Measurements from ENCODE around the gene DPF1. TPM values are rescaled to one million over a fixed set of nuclear protein-coding genes. Genes with fewer than 3 reads are reported as not detected.

Gene DPF1
- total and polyA plus RNA-seq, 9 donors = 0.23 to 1.0 (median 0.35) TPM; not detected in 2

DNA sequence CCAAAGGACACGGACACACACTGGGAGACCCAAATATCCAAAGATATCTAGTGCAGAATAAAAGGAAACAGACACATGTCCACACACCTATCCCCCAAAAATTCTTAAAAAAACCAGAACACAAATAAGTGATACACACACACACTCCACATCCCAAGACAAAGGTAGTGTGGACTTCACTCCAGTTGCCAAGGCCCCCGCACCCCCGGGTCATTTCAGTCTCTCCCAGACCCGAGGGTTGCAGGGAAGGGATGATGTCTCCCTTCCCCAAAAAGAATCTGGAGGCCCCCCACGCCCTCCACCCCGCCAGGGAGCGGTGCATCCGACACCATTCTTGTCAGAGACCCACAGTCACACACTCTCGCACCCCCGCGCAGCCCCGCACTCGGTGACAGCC lies 407 bp downstream of the DPF1 start:
- H3K4me3 ChIP-seq = no peak overlapping the region
- intact Hi-C loops (cut with DNase I) = loop anchor here in 2 of 4 donors (10.0 kb wide), 2 partner anchors 79 to 319 kb away; partner anchors contain the start of genes SIPA1L3 (in 2 of the 2) and WDR87 (in 2 of the 2)
- WGBS, 3 donors = 5 to 6% (median 5%) methylated on average over 12 to 13 of the region's 13 CpGs
- no peak overlapping the region for H3K27ac ChIP-seq
- H3K4me1 ChIP-seq (ENCODE audit: insufficient read depth) = no peaks in the 10 kb centered on the region
- no peaks in the 10 kb centered on the region for H3K36me3 ChIP-seq
- no peak for DNase-seq
- TF ChIP-seq, protein P1, sequence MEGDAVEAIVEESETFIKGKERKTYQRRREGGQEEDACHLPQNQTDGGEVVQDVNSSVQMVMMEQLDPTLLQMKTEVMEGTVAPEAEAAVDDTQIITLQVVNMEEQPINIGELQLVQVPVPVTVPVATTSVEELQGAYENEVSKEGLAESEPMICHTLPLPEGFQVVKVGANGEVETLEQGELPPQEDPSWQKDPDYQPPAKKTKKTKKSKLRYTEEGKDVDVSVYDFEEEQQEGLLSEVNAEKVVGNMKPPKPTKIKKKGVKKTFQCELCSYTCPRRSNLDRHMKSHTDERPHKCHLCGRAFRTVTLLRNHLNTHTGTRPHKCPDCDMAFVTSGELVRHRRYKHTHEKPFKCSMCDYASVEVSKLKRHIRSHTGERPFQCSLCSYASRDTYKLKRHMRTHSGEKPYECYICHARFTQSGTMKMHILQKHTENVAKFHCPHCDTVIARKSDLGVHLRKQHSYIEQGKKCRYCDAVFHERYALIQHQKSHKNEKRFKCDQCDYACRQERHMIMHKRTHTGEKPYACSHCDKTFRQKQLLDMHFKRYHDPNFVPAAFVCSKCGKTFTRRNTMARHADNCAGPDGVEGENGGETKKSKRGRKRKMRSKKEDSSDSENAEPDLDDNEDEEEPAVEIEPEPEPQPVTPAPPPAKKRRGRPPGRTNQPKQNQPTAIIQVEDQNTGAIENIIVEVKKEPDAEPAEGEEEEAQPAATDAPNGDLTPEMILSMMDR (IDR thresholded peaks at IDR 0.05) = no peak
- TF ChIP-seq POLR2A (IDR thresholded peaks at IDR 0.05) = no peak
- no peak for TF ChIP-seq EP300 (IDR thresholded peaks at IDR 0.05)
- H3K27me3 ChIP-seq = no peaks in the 10 kb centered on the region
- H3K9me3 ChIP-seq = no peaks in the 10 kb centered on the region

GRCh38 chr19:38223119-38223523 lies 901 bp downstream of the DPF1 start:
- H3K36me3 ChIP-seq = no peaks in the 10 kb centered on the region
- TF ChIP-seq, protein P1 (IDR thresholded peaks at IDR 0.05) = no peak
- TF ChIP-seq EP300 (IDR thresholded peaks at IDR 0.05) = no peak
- TF ChIP-seq POLR2A (IDR thresholded peaks at IDR 0.05) = no peak
- no peak for DNase-seq
- no peaks in the 10 kb centered on the region for H3K27me3 ChIP-seq
- no peak overlapping the region for H3K27ac ChIP-seq
- no peaks in the 10 kb centered on the region for H3K9me3 ChIP-seq
- H3K4me1 ChIP-seq (ENCODE audit: insufficient read depth) = no peaks in the 10 kb centered on the region
- 86 to 89% (median 86%) methylated on average over 3 of the region's 3 CpGs for WGBS, 3 donors
- H3K4me3 ChIP-seq = no peak overlapping the region
- intact Hi-C loops (cut with DNase I) = loop anchor here in 2 of 4 donors (10.0 kb wide), 2 partner anchors 78 to 318 kb away; partner anchors contain the start of genes SIPA1L3 (in 2 of the 2) and WDR87 (in 2 of the 2)

DNA sequence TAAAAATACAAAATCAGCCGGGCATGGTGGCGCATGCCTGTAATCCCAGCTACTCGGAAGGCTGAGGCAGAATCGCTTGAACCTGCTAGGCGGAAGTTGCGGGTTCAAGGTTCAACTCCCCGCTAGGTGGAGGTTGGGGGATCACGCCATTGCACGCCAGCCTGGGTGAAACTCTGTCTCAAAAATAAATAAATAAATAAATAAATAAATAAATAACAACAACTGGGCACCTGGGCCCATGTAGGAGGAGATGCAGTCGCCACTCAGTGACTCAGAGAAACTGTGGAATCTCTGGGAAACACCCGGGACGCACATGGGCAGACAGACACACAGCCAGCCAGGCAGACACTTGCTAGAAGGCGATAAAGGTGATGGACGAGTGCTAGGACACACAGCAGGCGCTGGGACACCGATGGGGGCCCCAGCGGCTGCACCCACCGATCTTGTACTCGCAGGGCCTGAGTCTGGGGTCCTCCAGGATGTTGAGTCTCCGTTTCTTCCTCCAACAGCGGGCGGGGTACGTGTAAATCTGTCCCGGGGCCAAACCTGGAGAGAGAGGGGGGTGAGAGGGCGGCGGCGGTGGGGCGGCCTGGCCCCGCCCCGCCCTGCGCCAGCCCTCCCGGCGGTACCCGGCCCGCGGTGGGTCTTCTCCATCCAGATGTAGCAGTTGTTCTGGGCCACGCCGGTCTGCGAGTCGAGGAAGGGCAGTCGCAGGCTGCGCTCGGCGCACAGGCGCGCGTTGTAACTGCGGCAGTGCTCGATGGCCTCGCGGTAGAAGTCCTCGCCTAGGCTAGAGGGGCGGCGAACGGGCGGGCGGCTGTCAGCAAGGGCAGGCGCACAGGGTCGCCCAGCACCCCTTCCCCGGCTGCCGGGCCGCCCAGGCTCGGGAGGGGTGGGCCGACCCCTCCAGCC lies 1.8 kb downstream of the DPF1 start:
- Histone ChIP-seq H3K4me3 (no peak overlapping the region), H3K27ac (no peak overlapping the region), H3K36me3 (no peaks in the 10 kb centered on the region), H3K4me1 (ENCODE audit: insufficient read depth) (no peaks in the 10 kb centered on the region), H3K27me3 (no peaks in the 10 kb centered on the region), H3K9me3 (no peaks in the 10 kb centered on the region)
- intact Hi-C loops (cut with DNase I) = loop anchor here in 2 of 4 donors (10.0 kb wide), 2 partner anchors 77 to 317 kb away; partner anchors contain the start of genes SIPA1L3 (in 2 of the 2) and WDR87 (in 2 of the 2)
- no peak for DNase-seq
- TF ChIP-seq, protein P1 (IDR thresholded peaks at IDR 0.05) = no peak
- TF ChIP-seq POLR2A (IDR thresholded peaks at IDR 0.05) (no peak), EP300 (IDR thresholded peaks at IDR 0.05) (no peak)
- WGBS, 3 donors = 73 to 77% (median 73%) methylated on average over 62 to 64 of the region's 64 CpGs

- H3K36me3 ChIP-seq = no peaks in the 10 kb centered on the region
- no peaks in the 10 kb centered on the region for H3K27me3 ChIP-seq
- TF ChIP-seq, protein P1 (IDR thresholded peaks at IDR 0.05) = no peak
- TF ChIP-seq POLR2A (IDR thresholded peaks at IDR 0.05) = no peak
- no peak for TF ChIP-seq EP300 (IDR thresholded peaks at IDR 0.05)
- no peak overlapping the region for H3K27ac ChIP-seq
- no peaks in the 10 kb centered on the region for H3K9me3 ChIP-seq
- no peaks in the 10 kb centered on the region for H3K4me1 ChIP-seq (ENCODE audit: insufficient read depth)
- no peak overlapping the region for H3K4me3 ChIP-seq
- intact Hi-C loops (cut with DNase I) = loop anchor here in 2 of 4 donors (10.0 kb wide), 2 partner anchors 77 to 317 kb away; partner anchors contain the start of genes SIPA1L3 (in 2 of the 2) and WDR87 (in 2 of the 2)
- 94 to 97% (median 95%) methylated on average over 6 of the region's 6 CpGs for WGBS, 3 donors
- DNase-seq = no peak
These were observed 2.6 kb downstream of the DPF1 start for GRCh38 chr19:38221421-38221820.

All from ovary (tissue), 9 donors.